ENCODE data around the gene FPGT.

- no peak for TF ChIP-seq CTCF (IDR thresholded peaks at IDR 0.05; ENCODE audit: low read length)
- no peak for TF ChIP-seq EZH2phosphoT487 (IDR thresholded peaks at IDR 0.05; ENCODE audit: low read length)
- TF ChIP-seq EZH2 (optimal IDR thresholded peaks at IDR 0.05; ENCODE audit: low read depth, low read length) = no peak
These were observed 37.1 kb downstream of the FPGT start, which contains the start of gene TNNI3K for GRCh38 chr1:74235153-74235552.
